B cell (primary cell): ENCODE measurements around the gene ABI3BP.

Source experiments
- CTCF ChIP-seq: fragments of 200-600 bp; IDR thresholded peaks from one replicate; pipeline ENCODE4 v1.8.0; 2022; ENCODE audit warnings: antibody characterized with exemption, mild to moderate bottlenecking
- EZH2 ChIP-seq: IDR thresholded peaks from 2 replicates; pipeline ENCODE4 v1.6.1; 2012; ENCODE audit warnings: borderline replicate concordance, low read depth, mild to moderate bottlenecking, moderate library complexity, low read length; ENCODE audit not compliant: insufficient read depth, poor library complexity, severe bottlenecking

GRCh38 chr3:100978011-100978659 lies 15.1 kb downstream of the ABI3BP start:
- TF ChIP-seq CTCF (no peak), EZH2 (no peak)
